GM12872 (cell line): ENCODE measurements around the gene POLE3.
A peak's percentile ranks its signal among the peaks of the same experiment; 100 is the strongest.

Experiments
- TF ChIP-seq, protein P1 (sequence below): IDR thresholded peaks from 3 replicates; pipeline ENCODE4 v1.5.1; 2011; ENCODE audit warnings: low read depth, mild to moderate bottlenecking, low read length, moderate library complexity; ENCODE audit not compliant: insufficient read depth

POLE3 gene

DNA sequence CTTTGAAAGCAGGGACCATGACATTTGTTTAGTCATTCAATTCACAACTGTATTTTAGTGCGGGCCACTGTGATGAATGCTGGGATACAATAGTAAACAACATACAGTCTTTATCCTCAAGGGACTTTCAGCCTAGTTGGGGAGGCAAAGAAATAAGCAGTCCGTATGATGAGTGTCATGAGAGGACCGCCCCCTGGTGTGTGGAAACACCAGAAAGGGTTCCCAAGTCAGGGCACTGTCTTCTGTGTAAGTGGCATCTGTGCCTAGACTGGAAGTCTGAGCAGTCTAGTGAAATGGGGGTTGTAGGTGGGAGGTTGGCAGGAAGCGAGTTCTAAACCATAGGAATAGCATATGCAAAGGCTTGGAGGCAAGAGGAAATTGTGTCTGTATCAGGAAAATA lies 6.9 kb upstream of the POLE3 start:
- TF ChIP-seq, protein P1, sequence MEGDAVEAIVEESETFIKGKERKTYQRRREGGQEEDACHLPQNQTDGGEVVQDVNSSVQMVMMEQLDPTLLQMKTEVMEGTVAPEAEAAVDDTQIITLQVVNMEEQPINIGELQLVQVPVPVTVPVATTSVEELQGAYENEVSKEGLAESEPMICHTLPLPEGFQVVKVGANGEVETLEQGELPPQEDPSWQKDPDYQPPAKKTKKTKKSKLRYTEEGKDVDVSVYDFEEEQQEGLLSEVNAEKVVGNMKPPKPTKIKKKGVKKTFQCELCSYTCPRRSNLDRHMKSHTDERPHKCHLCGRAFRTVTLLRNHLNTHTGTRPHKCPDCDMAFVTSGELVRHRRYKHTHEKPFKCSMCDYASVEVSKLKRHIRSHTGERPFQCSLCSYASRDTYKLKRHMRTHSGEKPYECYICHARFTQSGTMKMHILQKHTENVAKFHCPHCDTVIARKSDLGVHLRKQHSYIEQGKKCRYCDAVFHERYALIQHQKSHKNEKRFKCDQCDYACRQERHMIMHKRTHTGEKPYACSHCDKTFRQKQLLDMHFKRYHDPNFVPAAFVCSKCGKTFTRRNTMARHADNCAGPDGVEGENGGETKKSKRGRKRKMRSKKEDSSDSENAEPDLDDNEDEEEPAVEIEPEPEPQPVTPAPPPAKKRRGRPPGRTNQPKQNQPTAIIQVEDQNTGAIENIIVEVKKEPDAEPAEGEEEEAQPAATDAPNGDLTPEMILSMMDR, result no peak

DNA sequence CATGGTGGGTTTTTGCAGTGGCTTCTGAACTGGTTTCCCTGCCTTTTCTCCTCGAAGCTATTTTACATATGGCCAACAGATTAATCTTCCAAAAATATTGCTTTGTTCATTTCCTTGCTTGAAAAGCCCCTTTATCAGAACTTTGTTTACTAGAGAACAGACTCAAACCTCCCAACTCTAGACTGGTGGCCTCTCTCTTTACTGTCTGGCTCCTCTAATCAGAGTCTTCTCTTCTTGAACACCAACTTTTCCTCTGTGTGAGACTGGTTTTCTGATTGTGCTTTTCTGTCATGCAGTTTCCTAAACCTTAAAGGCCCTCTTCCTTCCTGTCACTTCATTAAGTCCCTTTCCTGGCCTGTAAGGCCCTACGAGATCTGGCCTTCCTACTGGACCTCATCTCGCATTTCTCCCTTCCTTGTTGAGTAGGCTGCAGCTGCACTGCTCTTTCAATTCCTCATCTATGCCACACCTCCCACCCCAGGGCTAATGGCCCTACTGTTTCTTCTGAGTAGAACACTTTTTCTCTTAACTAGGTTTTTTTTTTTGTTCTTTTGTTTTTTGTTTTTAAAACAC lies 5.8 kb upstream of the POLE3 start:
- TF ChIP-seq, protein P1, result no peak

DNA sequence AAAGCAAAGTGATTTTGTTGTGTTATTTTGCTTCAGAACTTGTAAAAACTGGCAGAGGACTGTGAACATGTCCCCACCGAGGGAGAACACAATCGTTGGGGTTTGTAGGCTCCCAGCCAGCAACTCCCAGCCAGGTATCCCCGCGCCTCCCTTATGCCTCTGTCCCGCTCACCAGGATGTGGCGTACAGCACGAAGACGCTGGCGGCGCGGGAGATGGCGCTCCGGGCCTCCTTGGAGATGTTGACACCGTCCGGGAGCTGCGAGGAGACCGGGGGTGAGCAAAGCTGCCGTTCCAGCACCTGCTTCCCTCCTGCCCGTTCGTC lies 630 bp downstream of the POLE3 start:
- TF ChIP-seq, protein P1, result no peak

DNA sequence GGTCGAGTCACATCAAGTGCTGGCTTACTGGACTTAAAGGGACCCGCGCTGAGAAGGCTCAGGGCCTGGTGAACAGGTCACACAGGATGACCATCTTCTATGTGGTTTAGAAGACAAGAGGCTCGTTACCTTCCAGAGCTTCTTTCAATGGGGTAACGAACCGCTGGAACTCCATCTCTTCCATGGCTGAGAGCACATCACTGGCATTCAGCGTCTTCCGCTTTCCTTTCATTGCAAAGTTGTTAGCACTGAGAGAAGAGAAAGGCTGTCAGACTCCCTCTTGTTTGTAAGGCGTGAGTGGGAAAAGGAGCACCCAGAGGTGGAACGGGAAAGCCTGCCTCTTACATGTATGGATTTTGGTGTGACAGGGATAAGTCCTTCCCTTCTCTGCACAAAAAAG lies 994 bp downstream of the POLE3 start:
- TF ChIP-seq, protein P1, result no peak

DNA sequence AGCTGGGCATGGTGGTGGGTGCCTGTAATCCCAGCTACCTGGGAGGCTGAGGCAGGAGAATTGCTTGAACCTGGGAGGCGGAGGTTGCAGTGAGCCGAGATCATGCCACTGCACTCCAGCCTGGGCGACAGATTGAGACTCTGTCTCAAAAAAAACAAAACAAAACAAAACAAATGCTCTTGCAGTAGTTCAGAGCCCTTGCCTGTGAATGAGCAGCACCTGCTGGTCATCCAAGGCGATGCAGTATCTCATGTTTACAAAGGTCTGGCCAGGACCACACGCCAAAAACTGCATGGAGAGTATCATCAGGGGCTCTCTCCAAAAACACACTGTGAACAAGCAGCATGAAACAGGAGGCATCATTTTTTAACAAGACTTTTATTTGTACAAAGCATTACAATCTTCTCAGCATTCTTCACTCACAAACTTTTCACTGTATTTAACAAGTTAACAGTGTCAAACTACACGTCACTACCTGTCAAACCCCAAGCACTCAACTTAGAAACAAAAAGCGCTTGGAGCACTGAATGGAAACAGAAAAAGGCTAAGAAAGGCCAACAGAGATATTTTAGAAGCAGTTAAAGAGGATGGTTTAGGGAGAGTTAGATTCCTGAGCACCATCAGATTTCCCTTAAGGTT lies 3.5 kb downstream of the POLE3 start:
- TF ChIP-seq, protein P1, result peak; percentile 91

DNA sequence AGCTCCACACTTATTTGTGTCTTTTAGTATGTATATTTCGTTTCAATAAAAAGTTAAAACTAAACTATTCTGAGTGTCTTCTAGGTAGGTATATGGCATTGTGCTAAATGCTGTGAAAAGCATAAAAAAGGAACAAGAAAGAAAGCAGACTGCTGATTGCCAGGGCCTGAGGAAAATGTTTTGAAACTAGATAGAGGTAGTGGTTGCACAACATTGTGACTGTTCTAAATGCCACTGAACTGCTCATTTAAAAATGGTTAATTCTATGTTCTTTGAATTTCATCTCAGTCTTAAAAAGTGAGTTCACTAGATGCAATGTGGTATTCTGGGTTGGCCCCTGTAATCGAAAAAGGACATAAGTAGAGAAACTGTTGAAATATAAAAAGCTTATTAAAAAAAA lies 6.8 kb downstream of the POLE3 start:
- TF ChIP-seq, protein P1, result no peak

DNA sequence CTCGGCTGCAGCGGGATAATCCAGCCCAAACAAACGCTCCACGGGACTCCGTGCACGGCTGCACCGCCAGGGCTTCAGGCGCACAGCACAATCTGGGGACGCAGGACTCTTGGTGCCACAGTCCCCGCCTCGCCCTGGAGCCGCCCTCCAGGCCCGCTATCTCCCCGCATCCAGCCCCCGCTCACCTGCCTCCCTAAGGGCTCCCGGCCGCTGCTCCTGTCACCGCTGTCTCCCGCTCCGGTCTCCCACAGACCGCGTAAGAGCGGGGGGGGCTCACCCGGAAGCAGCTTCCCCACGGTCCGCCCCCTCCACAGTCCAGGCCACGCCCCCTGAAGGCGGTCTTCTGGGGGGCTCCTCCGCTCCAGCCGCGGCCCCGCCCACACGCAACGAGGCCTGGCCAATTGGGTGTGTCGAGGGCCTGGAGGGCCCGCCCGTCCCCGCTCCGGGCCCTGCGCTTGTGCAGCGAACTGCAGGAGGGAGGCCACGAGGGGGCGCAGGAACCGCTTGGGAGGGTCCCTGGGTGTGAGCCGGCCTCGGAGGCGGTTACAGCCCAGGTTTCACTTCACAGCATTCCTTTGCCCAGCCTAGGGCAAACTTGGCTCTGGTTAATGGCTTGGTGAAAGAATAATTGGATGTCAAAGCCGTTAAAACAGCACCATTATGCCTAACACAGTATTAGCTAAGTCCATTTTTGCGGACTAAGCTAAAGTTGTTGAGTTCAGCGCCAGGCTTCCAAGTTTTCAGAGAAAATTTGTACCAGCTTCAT lies 9.3 kb downstream of the POLE3 start, which contains the start of gene ALAD:
ALAD (minus strand) TSS at position 258 of the 766 bp plus-strand sequence. CDS start 7,725 bp downstream, outside the sequence.
- TF ChIP-seq, protein P1, result peak; percentile 94
